RWPE2 (cell line): ENCODE data around the gene KCNJ1.

ENCODE experiments used
- ATAC-seq: fragments of 200-7000 bp; cut with Tn5 transposase; 3 replicates; pipeline ENCODE4 v1.9.1; 2021; ENCODE audit warnings: low read depth
- DNase-seq: peaks from one replicate; pipeline ENCODE4 v3.0.0-alpha.2; 2020; ENCODE audit warnings: low spot score
- H3K27ac ChIP-seq: fragments of 450-650 bp; 2 replicates; pipeline ENCODE4 v1.5.1; 2017; ENCODE audit warnings: mild to moderate bottlenecking; ENCODE audit not compliant: poor library complexity, severe bottlenecking
- H3K27me3 ChIP-seq: fragments of 250-450 bp; sonication (Bioruptor Pico); 2 replicates; pipeline ENCODE4 v1.5.1; 2021; ENCODE audit warnings: mild to moderate bottlenecking, moderate library complexity; ENCODE audit not compliant: insufficient read depth, poor library complexity, severe bottlenecking
- H3K36me3 ChIP-seq: fragments of 250-450 bp; sonication (Bioruptor Pico); 2 replicates; pipeline ENCODE4 v1.5.1; 2020; ENCODE audit warnings: low read depth, mild to moderate bottlenecking, moderate library complexity
- H3K4me1 ChIP-seq: fragments of 250-450 bp; sonication (Bioruptor Pico); 2 replicates; pipeline ENCODE4 v1.5.1; 2021; ENCODE audit warnings: mild to moderate bottlenecking, moderate library complexity; ENCODE audit not compliant: insufficient read depth, poor library complexity, severe bottlenecking
- H3K4me3 ChIP-seq: fragments of 250-450 bp; sonication (Bioruptor Pico); 2 replicates; pipeline ENCODE4 v1.5.1; 2021; ENCODE audit warnings: mild to moderate bottlenecking, moderate library complexity; ENCODE audit not compliant: severe bottlenecking
- H3K9me3 ChIP-seq: fragments of 250-450 bp; sonication (Bioruptor Pico); 2 replicates; pipeline ENCODE4 v1.5.1; 2021; ENCODE audit warnings: mild to moderate bottlenecking, moderate library complexity; ENCODE audit not compliant: severe bottlenecking
- TF ChIP-seq, protein P1 (sequence below): fragments of 450-650 bp; IDR thresholded peaks from one replicate; pipeline ENCODE4 v1.5.1; 2017; ENCODE audit warnings: mild to moderate bottlenecking, moderate library complexity; ENCODE audit not compliant: poor library complexity, severe bottlenecking

Gene KCNJ1

DNA sequence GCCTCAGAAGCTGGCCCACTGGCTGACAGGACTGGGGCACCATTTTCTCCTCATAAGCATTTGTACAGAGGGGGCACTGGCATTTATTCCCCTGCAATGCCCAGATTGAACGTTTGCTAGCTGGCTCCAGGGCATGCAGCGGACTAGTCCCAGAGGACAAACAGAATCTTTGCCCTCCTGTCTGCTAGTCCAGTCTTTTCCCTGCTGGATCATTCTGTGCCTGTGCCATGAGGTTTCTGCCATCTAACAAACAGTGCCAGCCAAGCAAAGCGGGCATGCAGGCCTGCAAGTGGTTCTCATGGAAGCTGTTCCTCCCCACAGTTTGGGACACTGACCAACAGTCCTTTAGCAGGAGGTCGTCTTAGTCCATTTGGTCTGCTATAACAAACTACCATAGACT lies 53.4 kb downstream of the KCNJ1 start:
- H3K4me3 ChIP-seq: no peak overlapping the region
- no peaks in the 10 kb centered on the region for H3K9me3 ChIP-seq
- ATAC-seq: no peak
- TF ChIP-seq, protein P1, sequence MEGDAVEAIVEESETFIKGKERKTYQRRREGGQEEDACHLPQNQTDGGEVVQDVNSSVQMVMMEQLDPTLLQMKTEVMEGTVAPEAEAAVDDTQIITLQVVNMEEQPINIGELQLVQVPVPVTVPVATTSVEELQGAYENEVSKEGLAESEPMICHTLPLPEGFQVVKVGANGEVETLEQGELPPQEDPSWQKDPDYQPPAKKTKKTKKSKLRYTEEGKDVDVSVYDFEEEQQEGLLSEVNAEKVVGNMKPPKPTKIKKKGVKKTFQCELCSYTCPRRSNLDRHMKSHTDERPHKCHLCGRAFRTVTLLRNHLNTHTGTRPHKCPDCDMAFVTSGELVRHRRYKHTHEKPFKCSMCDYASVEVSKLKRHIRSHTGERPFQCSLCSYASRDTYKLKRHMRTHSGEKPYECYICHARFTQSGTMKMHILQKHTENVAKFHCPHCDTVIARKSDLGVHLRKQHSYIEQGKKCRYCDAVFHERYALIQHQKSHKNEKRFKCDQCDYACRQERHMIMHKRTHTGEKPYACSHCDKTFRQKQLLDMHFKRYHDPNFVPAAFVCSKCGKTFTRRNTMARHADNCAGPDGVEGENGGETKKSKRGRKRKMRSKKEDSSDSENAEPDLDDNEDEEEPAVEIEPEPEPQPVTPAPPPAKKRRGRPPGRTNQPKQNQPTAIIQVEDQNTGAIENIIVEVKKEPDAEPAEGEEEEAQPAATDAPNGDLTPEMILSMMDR: no peak
- H3K27me3 ChIP-seq: no peaks in the 10 kb centered on the region
- DNase-seq: no peak
- H3K27ac ChIP-seq: no peak overlapping the region
- H3K4me1 ChIP-seq: peaks cover 3% of the 10 kb centered on the region
- H3K36me3 ChIP-seq: peaks cover 7% of the 10 kb centered on the region; the same call in 1 of the 2 replicates

DNA sequence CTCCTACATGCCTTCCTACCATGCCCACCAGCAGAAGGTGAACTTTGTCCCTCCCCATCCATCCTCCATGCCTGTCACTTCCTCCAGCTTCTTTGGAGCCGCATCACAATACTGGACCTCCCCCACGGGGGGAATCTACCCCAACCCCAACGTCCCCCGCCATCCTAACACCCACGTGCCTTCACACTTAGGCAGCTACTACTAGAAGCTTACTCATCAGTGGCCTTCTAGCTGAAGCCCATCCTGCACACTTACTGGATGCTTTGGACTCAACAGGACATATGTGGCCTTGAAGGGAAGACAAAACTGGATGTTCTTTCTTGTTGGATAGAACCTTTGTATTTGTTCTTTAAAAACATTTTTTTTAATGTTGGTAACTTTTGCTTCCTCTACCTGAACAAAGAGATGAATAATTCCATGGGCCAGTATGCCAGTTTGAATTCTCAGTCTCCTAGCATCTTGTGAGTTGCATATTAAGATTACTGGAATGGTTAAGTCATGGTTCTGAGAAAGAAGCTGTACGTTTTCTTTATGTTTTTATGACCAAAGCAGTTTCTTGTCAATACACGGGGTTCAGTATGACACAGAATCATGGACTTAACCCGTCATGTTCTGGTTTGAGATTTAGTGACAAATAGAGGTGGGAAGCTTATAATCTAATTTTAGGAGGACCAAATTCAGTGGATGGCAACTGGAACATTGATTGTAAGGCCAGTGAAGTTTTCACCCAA lies 56.1 kb downstream of the KCNJ1 start:
- H3K4me1 ChIP-seq: peaks cover 4% of the 10 kb centered on the region
- H3K36me3 ChIP-seq: peaks cover 7% of the 10 kb centered on the region; the same call in 1 of the 2 replicates
- ATAC-seq (no peak), DNase-seq (no peak)
- no peak overlapping the region for H3K4me3 ChIP-seq
- no peaks in the 10 kb centered on the region for H3K9me3 ChIP-seq
- TF ChIP-seq, protein P1: no peak
- H3K27me3 ChIP-seq: no peaks in the 10 kb centered on the region
- H3K27ac ChIP-seq: no peak overlapping the region

DNA sequence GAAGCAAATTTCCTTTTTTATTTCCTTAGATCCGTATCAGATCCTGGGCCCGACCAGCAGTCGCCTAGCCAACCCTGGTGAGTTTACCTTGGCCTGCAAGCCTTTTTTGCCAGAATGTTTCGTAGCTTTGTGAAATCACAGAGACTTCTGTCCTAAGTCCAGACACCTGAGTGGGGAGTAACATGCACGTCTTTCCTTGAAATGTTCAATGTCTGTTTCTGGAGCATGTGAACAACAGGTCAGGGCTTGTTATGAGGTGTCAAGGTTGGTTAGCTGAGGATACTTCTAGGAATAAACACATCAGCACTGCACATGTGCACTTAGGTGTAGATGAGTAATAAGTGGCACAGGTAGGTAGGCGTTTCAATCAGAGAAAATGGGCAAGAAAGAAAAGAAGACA lies 58.0 kb downstream of the KCNJ1 start:
- Histone ChIP-seq H3K27ac (no peak overlapping the region), H3K36me3 (peaks cover 7% of the 10 kb centered on the region; the same call in 1 of the 2 replicates), H3K27me3 (no peaks in the 10 kb centered on the region), H3K9me3 (no peaks in the 10 kb centered on the region), H3K4me3 (no peak overlapping the region), H3K4me1 (peaks cover 4% of the 10 kb centered on the region)
- TF ChIP-seq, protein P1: no peak
- ATAC-seq (peak; percentile 81), DNase-seq (no peak)

DNA sequence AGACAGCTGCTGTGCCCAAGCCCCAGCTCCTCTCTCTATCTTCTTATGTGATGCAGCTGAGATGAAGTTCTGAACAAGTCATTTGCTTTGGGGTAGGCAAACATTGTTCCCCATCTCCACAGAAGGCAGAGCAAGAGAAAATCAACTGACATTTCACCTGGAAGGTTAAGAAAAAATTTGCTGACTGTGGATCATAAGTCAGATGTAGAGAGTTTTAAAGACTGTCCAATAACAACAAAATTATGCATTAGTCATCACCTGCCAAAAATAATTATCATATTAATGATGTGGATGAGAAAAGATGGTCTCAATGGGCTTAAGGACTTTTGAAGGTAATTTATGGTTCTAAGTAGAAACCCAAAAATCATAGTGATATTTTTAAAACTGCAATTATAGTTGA lies 59.2 kb downstream of the KCNJ1 start:
- no peak for ATAC-seq
- H3K4me3 ChIP-seq: no peak overlapping the region
- peaks cover 7% of the 10 kb centered on the region; the same call in 1 of the 2 replicates for H3K36me3 ChIP-seq
- no peaks in the 10 kb centered on the region for H3K27me3 ChIP-seq
- no peak overlapping the region for H3K27ac ChIP-seq
- no peak for DNase-seq
- H3K9me3 ChIP-seq: no peaks in the 10 kb centered on the region
- TF ChIP-seq, protein P1: no peak
- peaks cover 4% of the 10 kb centered on the region for H3K4me1 ChIP-seq
